ENCODE measurements around the gene SP100.

DNA sequence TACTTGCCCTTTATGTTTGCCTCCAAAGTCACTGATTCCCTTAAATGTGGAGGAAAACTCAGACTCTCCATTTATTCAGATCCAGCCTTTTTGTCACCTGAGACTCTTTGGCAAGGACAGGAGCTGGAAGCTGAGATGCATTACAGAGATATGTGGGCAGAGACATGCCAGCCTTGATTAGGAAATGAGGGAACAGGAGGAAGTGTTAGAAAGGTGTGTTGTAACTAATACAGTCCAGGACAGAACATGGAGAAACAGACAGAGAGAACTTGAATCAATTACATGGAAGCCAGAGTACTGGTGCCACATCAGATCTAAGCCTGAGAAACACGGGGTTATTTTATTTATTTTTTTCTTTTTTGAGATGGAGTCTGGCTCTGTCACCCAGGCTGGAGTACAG is 79.0 kb downstream of the SP100 start:
- TF ChIP-seq, protein P1, sequence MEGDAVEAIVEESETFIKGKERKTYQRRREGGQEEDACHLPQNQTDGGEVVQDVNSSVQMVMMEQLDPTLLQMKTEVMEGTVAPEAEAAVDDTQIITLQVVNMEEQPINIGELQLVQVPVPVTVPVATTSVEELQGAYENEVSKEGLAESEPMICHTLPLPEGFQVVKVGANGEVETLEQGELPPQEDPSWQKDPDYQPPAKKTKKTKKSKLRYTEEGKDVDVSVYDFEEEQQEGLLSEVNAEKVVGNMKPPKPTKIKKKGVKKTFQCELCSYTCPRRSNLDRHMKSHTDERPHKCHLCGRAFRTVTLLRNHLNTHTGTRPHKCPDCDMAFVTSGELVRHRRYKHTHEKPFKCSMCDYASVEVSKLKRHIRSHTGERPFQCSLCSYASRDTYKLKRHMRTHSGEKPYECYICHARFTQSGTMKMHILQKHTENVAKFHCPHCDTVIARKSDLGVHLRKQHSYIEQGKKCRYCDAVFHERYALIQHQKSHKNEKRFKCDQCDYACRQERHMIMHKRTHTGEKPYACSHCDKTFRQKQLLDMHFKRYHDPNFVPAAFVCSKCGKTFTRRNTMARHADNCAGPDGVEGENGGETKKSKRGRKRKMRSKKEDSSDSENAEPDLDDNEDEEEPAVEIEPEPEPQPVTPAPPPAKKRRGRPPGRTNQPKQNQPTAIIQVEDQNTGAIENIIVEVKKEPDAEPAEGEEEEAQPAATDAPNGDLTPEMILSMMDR (IDR thresholded peaks at IDR 0.05) = no peak
- no peak for TF ChIP-seq POLR2A (IDR thresholded peaks at IDR 0.05)
